HG03342 (cell line): ENCODE data around the gene ERFL.

ENCODE experiments used
- ATAC-seq: cut with Tn5 transposase; IDR thresholded peaks from one replicate; pipeline ENCODE4 v1.9.1; 2021; ENCODE audit warnings: mild to moderate bottlenecking, moderate library complexity; ENCODE audit not compliant: unreplicated experiment

Gene ERFL

GRCh38 chr19:41861116-41861768 lies 67.0 kb downstream of the ERFL start:
- no peak for ATAC-seq

DNA sequence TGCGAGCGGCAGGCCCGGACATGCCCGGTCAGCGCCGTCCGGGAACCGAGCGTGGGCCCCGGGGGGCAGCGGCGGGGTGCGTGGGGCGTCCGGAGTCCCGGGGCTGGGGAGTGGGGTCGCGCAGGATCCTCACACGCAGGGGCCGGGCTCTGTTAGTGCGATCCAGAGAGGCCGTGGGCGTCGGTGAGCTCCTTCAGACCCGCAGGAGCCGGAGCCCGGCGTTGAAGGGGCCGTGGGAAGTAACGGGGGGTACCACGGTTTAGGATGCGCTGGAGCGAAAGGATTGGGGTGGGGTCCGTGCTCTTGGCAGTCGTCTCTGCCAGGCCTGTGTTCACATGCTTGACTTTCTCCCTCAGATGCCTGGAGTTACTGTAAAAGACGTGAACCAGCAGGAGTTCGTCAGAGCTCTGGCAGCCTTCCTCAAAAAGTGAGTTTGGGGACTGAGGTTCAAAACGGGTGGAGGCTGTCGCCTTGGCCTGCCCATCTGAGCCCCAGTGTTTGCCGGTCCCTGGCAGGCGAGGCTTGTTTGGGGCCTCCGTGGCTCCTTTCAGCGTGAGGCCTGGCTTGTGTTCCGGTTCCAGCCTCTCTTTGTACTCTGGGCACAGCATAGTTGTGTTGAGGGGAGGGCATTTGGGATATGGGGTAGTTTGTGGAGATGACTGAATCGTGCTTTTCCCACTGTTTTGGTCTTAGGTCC lies 67.7 kb downstream of the ERFL start:
- no peak for ATAC-seq

GRCh38 chr19:41859618-41860418 lies 68.4 kb downstream of the ERFL start, which contains the start of gene RPS19:
Gene RPS19 (plus strand): TSS chr19:41860255. CDS start chr19:41860775, 520 bp downstream.
- peak; percentile 74 for ATAC-seq

GRCh38 chr19:41859213-41859617 lies 69.0 kb downstream of the ERFL start:
- no peak for ATAC-seq
